Measurements from ENCODE around the gene TMEM201.

DNA sequence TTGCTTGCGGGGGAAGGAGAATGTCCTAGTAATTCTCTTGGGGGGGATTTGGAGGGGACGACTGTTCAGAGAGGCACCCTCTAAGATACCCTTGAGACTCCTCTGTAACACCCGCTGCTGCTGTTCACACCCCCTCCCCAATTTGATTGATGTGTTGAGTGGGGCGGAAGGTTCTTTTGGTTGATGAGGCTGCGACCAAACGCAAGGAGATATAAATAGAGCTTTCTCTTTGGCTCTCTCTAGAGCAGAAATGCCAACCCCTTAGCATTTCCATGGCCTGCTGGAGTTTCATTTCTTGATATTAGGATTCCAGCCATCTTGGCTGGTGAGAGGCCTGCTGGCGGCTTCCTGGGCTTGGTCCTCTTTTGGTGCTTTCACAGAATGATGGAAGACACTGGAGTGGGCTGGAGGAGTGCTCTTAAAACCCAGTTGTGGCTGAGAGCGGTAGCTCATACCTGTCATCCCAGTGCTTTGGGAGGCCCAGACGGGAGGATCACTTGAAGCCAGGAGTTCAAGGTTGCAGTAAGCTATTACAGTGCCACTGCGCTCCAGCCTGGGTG is 64.9 kb downstream of the TMEM201 start:
- TF ChIP-seq CTCF (IDR thresholded peaks at IDR 0.05), result no peak
- TF ChIP-seq POLR2A (IDR thresholded peaks at IDR 0.05), result no peak
- no peak for TF ChIP-seq EP300 (IDR thresholded peaks at IDR 0.05)

Measured in ovary (tissue), 3 donors.